ENCODE measurements around the gene PPP1R12B.
"Not testable (repeated sequence)": the region's sequence is repeated elsewhere in the genome, so short reads cannot be mapped to it uniquely, and the experiment has no call there.

Gene PPP1R12B

DNA sequence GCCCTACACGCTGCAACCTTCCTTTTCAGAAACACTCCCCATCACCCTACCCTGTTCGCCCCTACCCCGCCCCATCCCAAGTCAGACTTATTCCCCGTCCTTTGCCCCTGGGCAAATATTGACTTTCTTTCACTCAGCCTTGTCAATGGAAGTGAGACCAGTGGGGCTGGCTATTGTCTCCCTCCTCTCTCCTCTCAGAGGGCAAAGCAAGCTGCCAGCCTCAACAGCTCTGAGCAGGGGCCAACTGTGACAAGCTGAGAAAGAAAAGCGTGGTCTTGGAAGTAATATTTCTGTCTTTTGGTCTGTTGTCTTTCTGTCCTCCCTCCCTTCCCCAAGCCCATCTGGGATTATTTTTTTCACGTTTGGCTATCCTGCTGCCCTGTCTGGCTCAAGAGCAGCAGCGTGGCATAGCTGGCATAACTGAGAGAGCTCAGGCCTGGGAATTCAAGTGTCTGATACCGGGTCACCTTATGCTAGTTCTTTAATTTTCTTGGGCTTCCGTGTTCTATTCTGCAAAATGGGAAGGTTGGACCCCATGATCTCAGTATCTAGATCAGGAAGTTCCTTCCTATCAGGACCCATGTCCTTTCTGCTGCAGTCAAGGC is 290.3 kb downstream of the PPP1R12B start:
- DNase-seq = not testable (repeated sequence)

DNA sequence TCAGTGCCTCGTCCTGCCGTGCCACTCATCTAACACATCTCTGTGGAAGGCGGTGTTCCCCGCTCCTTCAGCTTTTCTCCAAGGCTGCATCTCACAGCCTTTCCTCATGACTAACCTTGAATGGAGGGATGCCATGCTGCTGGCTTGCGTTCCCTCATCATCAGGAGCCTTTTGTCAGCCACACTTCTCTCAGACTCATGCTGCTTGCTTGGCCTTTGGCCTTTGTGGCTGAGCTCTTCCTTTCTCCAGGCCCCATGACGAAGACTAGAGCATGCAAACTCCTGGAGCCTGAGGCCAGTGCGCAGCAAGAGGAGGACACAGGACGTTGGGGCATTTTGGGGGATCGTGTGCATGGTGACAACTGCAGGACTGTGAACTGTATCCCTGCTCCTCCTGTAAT is 291.0 kb downstream of the PPP1R12B start:
- DNase-seq = no peak

DNA sequence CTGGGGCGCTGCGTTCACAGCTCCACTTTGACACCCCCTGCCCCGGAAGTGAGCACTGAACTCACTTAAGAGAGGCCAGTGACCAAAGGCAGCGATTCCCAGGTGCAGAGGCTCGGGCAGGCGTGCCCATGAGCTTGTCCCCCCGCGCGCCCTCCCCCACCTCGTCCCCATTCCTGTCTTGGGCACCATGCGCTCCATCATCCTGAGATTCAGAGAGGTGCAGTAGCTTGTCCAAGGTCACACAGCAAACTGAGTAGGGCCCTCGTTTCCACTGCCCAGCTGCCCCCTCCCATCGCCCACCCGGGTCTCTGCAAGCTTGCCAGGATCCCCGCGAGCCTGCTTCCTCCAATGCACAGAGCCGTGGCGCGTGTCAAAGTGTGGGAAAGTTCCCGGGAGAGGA is 293.7 kb downstream of the PPP1R12B start:
- DNase-seq = no peak

Measured in suppressor macrophage treated with lipopolysaccharide for 1 hour (primary cell).